HG03378 (cell line): ENCODE measurements around the gene AK5.
"Not testable (repeated sequence)": the region's sequence is repeated elsewhere in the genome, so short reads cannot be mapped to it uniquely, and the experiment has no call there.

Experiments
- ATAC-seq: cut with Tn5 transposase; IDR thresholded peaks from one replicate; pipeline ENCODE4 v1.9.1; 2021; ENCODE audit warnings: mild to moderate bottlenecking, moderate library complexity; ENCODE audit not compliant: unreplicated experiment

The AK5 gene

DNA sequence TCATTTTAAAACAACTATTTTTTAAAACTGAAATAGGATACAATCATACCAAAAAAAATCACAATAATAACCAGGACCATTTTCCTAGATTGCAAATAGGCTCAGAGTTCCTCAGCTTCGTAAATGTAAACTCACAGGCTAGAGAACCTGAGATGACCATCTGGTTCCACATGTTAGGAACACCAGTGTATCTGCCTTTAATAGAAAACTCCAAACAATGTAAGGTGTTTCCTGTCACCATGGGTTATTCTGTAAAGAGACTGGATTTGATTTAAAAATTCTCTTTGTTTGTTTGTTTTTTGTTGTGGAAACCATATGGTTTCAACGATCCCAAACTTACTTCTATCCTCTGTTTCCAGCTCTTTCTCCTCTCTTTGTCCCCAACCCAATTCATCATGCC lies 203.1 kb downstream of the AK5 start:
- no peak for ATAC-seq

GRCh38 chr1:77487631-77488030 lies 205.8 kb downstream of the AK5 start:
- ATAC-seq = no peak

- no peak for ATAC-seq
These were observed 208.1 kb downstream of the AK5 start for GRCh38 chr1:77489910-77490309.

- no peak for ATAC-seq
These were observed 212.2 kb downstream of the AK5 start for GRCh38 chr1:77494026-77494425.

DNA sequence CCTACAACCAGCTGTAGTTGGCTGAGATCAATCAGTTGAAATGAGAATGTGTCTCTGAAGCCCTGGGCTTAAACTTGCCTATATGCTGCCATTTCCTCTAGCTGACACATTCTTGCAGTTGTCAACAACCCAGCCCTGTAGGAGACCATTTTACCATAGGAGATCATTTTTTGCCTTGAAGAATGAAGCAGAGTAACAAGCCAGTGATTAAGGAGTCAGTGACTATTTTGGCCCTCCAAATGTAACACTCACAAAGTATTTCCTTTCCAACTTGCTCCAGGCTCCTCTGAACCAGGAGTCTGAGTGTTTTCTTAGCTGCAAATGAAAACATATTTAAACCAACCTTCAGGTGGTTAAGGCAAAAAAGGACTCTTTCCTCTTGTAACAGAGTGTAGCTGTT lies 217.1 kb downstream of the AK5 start:
- ATAC-seq = no peak

GRCh38 chr1:77499466-77499865 lies 217.6 kb downstream of the AK5 start:
- ATAC-seq = no peak

DNA sequence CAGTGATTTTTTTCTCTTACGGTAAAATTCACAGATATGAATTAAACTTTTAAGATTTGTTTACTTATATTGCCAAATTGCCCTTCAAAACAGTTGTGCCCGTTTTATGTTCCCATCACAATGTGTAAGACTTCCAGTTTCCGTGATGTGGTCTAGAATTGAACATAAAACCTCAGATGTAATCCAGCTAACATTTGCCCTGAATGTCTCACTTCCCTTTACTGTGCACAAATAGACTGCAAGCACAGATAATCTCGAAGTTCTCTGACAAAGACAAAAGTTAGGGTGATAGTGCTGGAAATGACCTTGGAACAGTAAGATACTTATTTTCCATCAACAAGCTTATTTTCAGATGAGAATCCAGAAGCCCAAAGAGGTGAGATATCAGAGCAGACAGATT lies 223.2 kb downstream of the AK5 start:
- no peak for ATAC-seq

- no peak for ATAC-seq
These were observed 225.0 kb downstream of the AK5 start for GRCh38 chr1:77506771-77507170.

DNA sequence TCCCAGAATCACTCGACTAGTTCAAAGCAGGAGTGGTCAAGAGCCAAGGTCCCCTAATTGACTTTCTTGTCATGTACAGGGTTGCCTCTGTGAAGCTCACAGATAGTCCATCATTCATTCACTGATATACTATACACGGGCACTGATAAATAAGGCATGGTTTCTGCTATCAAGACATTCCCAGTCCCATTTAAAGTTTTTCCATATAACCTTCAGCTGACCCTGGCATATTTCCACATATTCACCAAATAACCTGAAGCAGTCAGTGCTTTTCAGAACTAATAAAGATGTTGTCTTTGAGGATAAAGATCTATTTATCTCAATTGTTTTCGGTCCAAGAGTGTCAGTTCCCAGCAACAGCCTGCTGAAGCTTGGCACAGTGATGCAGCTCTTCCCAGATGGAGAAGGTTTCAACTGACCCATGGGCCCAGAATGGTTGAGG lies 227.3 kb downstream of the AK5 start:
- ATAC-seq = no peak

DNA sequence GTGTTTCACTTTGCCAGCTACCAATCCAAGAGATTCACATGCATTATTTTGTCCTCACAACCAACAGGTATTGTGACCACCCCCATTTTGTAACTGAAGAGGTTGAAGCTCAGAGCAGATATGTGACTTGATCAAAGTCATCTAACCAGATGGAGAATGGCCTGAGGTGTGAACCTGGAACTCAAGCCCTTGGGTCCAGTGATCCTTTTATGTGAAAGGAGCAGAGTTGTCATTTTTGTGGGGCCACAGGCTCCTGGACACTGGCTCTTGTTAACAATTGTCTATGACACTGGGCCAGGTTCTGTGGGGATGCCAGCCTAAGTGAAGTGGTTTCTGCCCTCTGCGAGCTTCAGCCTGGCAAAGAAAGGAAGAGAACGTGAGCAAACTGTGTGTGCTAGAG lies 228.1 kb downstream of the AK5 start:
- ATAC-seq = no peak

GRCh38 chr1:77511440-77511840 lies 229.6 kb downstream of the AK5 start:
- no peak for ATAC-seq

DNA sequence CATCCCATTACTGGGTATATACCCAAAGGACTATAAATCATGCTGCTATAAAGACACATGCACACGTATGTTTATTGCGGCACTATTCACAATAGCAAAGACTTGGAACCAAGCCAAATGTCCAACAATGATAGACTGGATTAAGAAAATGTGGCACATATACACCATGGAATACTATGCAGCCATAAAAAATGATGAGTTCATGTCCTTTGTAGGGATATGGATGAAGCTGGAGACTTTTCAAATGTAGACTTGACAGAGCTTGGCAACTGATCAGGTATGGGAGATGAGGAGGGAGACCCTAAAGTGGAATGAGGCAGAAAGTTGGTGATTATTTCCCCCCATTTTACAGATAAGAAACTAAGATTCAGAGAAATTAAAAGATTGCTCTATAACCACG lies 230.8 kb downstream of the AK5 start:
- not testable (repeated sequence) for ATAC-seq

DNA sequence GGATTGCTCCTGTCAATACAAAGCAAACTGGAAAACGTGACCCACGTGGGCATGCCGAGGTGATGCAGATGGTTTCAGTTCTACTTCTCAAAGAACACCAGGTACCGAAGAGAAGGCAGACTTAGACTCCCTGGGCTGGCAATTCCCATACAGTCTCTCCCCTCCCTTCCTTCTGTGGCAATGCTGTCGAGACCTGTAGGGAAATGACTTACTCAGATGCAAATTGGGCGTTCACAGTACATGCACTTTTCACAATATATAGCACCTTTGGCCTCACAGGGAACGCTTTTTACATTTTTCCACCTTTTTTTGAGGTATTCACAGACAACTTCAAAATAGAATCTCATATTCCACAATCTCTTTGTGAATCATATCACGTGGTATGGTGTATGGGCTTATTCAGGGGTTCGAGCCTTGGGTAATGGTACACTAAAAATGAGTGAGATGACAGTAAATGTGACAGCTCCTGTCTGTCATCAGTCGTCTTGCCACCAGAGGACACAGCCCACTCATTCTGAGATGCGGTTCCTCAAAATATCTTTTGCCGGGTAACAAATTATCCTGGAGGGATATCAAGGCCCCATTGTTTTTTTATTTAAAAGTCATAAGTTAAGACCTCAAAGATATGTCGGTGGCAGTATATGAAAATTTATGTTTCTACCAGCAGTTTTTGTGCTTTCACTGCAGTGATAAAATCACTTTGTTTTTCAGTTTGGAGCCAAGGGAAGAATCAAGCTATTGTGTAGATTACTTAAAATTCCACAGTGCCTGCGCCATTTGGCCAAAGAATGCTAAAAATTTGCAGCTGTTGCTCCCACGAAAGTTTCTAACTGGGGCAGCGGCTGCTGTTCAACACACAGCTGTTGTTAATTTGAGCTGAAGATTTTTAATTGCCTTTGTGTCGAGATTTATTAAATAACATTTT lies 232.3 kb downstream of the AK5 start:
- no peak for ATAC-seq

DNA sequence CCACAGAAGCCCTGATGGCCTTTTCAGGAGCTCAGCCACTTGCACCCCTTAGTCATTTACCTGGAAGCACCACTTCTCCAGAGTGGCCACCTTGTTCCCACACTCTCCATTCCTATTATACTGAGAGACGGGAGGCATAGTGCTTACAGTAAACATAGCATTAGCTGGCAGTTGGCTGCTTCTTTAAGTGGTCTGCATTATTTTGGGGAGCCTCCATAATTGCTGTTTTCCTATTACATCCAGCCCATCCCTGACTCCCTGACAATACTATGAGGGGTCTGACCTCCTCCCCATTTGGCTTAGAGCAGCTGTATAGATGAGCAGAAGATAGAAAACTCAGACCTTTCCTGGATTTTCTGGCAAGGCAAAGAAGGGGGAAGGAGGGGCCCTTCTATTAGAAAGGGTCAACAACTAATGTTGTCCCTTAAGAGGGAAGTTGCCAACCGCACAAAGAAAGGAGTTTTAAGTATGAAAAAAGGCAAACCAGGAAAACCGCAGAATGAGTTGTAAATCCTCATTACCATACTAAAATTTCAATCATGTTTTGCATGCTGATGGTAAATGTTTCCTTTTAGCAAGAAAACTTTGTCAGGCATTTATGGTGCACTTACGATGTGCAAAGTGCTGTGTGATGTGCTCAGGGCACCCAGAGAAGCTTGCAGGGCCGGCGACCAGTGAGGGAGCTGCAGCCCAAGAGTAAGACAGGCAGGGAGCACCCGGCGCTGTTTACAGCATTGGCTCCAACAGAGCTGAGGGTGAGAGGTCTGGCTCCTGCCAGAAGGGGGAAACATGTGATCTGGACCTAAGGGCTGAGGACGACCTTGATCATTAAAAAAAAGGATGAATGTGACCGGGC lies 233.3 kb downstream of the AK5 start:
- no peak for ATAC-seq

DNA sequence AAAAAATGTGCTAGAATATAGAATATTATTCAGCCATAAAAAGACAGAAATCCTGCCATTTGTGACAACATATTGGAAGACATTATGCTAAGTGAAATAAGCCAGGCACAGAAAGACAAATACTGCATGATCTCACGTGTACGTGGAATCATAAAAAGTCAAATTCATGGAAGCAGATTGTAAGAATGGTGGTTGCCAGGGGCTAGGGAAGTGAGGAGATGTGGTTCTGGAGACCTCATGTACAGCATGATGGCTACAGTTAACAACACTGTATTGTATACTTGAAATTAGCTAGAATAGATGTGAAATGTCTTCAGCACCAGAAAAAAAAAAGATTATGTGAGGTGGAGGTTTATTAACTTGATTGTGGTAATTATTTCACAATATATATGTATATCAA lies 234.3 kb downstream of the AK5 start:
- no peak for ATAC-seq

- ATAC-seq = no peak
These were observed 242.2 kb downstream of the AK5 start for GRCh38 chr1:77524038-77524437.

GRCh38 chr1:77531149-77531548 lies 249.3 kb downstream of the AK5 start:
- ATAC-seq = not testable (repeated sequence)

- ATAC-seq = not testable (repeated sequence)
These were observed 249.9 kb downstream of the AK5 start for GRCh38 chr1:77531596-77532280.

- ATAC-seq = no peak
These were observed 250.8 kb downstream of the AK5 start for GRCh38 chr1:77532641-77533040.

DNA sequence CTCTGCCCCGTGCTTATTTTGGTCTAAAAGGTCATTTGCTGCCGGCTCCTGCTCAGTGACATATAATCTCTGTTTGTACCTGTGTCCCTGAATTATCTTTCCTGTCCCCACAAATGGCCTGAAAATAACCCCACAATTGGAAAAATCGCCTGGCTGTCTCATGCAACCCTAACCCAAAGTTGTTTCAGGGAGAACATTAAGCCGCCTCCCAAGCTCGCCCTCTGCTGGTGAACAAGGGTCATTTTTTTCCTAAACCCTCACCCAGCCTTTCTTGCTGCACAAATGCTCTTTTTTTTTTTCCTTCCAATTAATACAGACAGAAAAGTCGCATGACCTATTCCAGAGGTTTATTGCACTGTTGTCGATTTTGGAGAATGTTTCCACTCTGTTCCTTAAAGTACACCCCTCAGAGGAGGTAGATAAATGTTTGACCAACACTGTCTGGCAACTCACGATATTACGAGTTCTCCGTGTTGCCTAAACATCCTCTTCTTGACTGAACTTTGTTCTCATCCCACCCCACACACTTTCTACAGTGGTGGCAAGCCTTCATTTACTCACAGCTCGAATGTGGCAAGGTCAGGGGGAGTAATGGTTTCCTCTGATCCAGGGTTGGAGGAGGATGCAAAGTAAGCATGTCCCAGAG lies 252.0 kb downstream of the AK5 start:
- ATAC-seq = no peak

- no peak for ATAC-seq
These were observed 252.6 kb downstream of the AK5 start for GRCh38 chr1:77534456-77534855.
